Measurements from ENCODE around the gene NEUROG1. TPM values are rescaled to one million over a fixed set of nuclear protein-coding genes. Genes with fewer than 3 reads are reported as not detected.

The NEUROG1 gene
- total RNA-seq, 4 donors from 2014 or later: not detected

GRCh38 chr5:135577421-135577820 lies 41.7 kb upstream of the NEUROG1 start:
- TF ChIP-seq CTCF (IDR thresholded peaks at IDR 0.05): no peak
- ATAC-seq (ENCODE audit: low FRiP score) (no peak), DNase-seq (ENCODE audit: low spot score) (no peak)

DNA sequence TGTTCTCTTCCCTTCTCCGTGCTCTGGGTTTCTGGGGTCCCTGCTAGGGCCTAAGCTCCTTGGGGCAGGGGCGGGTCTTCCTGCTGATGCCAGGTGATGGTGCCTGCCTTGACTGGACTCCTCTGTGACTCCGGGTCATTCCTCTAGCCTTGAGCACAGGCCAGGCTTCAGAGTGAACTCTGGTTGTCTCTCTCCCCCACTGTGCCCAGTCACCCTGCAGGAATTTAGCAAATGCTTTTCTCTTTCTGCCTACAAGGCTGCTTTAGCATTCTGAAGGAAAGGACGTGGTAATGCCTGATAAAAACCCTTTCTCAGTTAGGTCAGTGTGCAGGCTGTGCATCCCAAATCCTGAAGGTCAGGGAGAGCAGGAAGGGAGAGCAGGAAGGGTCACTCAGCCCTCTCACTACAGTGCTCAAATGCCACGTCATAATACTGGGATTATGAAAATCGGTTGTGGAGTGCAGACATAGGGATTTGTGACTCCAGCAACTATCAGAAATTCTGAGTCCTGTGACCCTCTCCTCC lies 40.4 kb upstream of the NEUROG1 start:
- no peak for TF ChIP-seq CTCF (IDR thresholded peaks at IDR 0.05)
- no peak for DNase-seq (ENCODE audit: low spot score)
- ATAC-seq (ENCODE audit: low FRiP score): no peak

- no peak for DNase-seq (ENCODE audit: low spot score)
- no peak for TF ChIP-seq CTCF (IDR thresholded peaks at IDR 0.05)
- no peak for ATAC-seq (ENCODE audit: low FRiP score)
Measured at GRCh38 chr5:135574493-135574892, 38.7 kb upstream of the NEUROG1 start.

DNA sequence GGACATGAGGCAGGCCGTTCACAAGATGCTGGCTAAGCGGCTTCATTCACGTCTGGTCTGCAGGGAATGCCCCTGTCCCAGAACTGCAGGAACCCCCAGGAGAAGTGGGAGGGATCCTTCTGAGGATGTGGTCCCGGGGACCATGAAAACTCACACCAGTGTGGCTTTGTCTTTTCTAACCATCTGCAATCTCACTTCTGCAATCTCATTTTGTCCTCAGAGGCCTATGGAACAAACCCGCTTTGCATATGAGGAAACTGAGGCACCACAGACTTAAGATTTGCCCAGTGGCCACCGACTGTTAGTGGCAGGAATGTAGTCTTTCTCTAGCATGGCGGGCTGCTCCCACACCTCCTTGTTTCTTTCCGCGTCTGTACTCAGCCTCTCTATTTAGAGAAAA lies 36.1 kb upstream of the NEUROG1 start:
- DNase-seq (ENCODE audit: low spot score) (no peak), ATAC-seq (ENCODE audit: low FRiP score) (no peak)
- no peak for TF ChIP-seq CTCF (IDR thresholded peaks at IDR 0.05)

DNA sequence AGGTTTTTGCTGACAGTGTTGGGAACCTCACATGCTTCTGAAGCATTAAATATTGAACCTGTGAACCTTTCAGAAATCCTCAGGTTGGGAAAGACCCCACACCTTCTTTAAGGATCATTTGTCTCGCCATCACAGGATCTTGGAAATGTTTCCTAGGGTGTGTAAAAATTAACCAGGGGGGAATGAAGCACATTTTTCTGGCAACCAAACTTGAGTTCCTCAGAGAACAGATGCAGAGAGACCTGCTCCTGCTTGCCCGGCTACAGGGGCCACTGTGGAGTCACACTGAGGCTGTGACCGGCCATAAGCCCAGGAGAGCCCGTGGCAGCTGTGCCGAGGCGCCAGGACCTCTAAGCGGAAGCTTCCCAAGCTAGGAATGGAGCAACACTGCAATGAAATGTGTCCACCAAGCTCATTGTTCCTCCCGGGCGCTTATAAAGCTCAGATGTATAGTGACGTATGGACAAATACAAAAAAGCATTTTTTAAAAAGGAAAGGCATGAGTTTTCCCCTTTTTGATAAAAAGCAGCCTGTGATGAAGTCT lies 35.4 kb upstream of the NEUROG1 start:
- TF ChIP-seq CTCF (IDR thresholded peaks at IDR 0.05): no peak
- DNase-seq (ENCODE audit: low spot score): no peak
- ATAC-seq (ENCODE audit: low FRiP score): no peak

- no peak for ATAC-seq (ENCODE audit: low FRiP score)
- no peak for DNase-seq (ENCODE audit: low spot score)
- TF ChIP-seq CTCF (IDR thresholded peaks at IDR 0.05): no peak
Measured at GRCh38 chr5:135570453-135570764, 34.6 kb upstream of the NEUROG1 start.

GRCh38 chr5:135569755-135570452 lies 34.1 kb upstream of the NEUROG1 start:
- DNase-seq (ENCODE audit: low spot score) (no peak), ATAC-seq (ENCODE audit: low FRiP score) (no peak)

More at GRCh38 chr5:135569755-135570452, 34.1 kb upstream of the NEUROG1 start:
- TF ChIP-seq CTCF (IDR thresholded peaks at IDR 0.05): no peak

Measured in omental fat pad (tissue), 4 donors.